NOMO-1 (cell line): ENCODE data around the gene CUX1.

Source experiments
- DNase-seq, 2 experiments: peaks; one replicate each; lab custom pipeline; 2025; ENCODE audit not compliant: unreplicated experiment in 2 of 2; lab: John Stamatoyannopoulos, UW

Gene CUX1

GRCh38 chr7:102272917-102273748 lies 455.7 kb downstream of the CUX1 start:
- no peak for DNase-seq

- DNase-seq: no peak
Observed at GRCh38 chr7:102273749-102274712, 456.6 kb downstream of the CUX1 start.

GRCh38 chr7:102275123-102275703 lies 457.8 kb downstream of the CUX1 start:
- DNase-seq: no peak

GRCh38 chr7:102277901-102278300 lies 460.5 kb downstream of the CUX1 start:
- no peak for DNase-seq

GRCh38 chr7:102279537-102280400 lies 462.3 kb downstream of the CUX1 start:
- DNase-seq: peak; percentile 46 to 61

GRCh38 chr7:102280521-102280920 lies 463.1 kb downstream of the CUX1 start:
- DNase-seq: no peak

- no peak for DNase-seq
Observed at GRCh38 chr7:102281785-102282184, 464.4 kb downstream of the CUX1 start.

- no peak for DNase-seq
Observed at GRCh38 chr7:102282465-102283362, 465.3 kb downstream of the CUX1 start.

- DNase-seq: no peak
Observed at GRCh38 chr7:102283477-102284189, 466.2 kb downstream of the CUX1 start.

- no peak for DNase-seq
Observed at GRCh38 chr7:102284399-102284798, 467.0 kb downstream of the CUX1 start.

- DNase-seq: peak; percentile 82 to 86
Observed at GRCh38 chr7:102284891-102285539, 467.6 kb downstream of the CUX1 start.

- peak; percentile 78 to 84 for DNase-seq
Observed at GRCh38 chr7:102285540-102286236, 468.3 kb downstream of the CUX1 start.

GRCh38 chr7:102286237-102287110 lies 469.0 kb downstream of the CUX1 start, which contains the start of gene SH2B2:
TSS of gene SH2B2 (plus strand) at chr7:102286868. CDS start at chr7:102300551, 13,683 bp downstream.
- peak; percentile 84 to 90 for DNase-seq

GRCh38 chr7:102287111-102287980 lies 469.9 kb downstream of the CUX1 start:
- peak; percentile 43 to 50 for DNase-seq

- DNase-seq: no peak
Observed at GRCh38 chr7:102287981-102288278, 470.5 kb downstream of the CUX1 start.
